K562 (cell line): Measurements from ENCODE around the gene PDHB. TPM values are rescaled to one million over a fixed set of nuclear protein-coding genes. Genes with fewer than 3 reads are reported as not detected.

Source experiments
- ATAC-seq: fragments of 200-7000 bp; cut with Tn5 transposase; 3 replicates; pipeline ENCODE4 v1.9.1; 2020; ENCODE audit warnings: moderate library complexity
- BruUV-seq: library from RNA; stranded (reverse); fragments of 400-500 nt; replicated peaks from 2 replicates; lab custom pipeline; 2021; lab: Mats Ljungman, UMichigan
- CTCF ChIA-PET: fragments of 300-600 bp; formaldehyde crosslinking; extraction: SDS; loops from one replicate; lab custom pipeline; 2021; ENCODE audit warnings: low intra/inter-chr PET ratio; lab: Yijun Ruan, JAX
- POLR2A ChIA-PET: fragments of 300-600, 350-650 bp; sonication (Branson Sonifier 250); formaldehyde crosslinking; extraction: SDS; loops from one replicate; lab custom pipeline; 2021; ENCODE audit warnings: antibody characterized with exemption, inconsistent platforms; lab: Yijun Ruan, JAX
- DNase-seq, 4 experiments: peaks; one replicate each; pipeline versions ENCODE4 v3.0.0 to v3.0.0-alpha.2; 2011 to 2018; ENCODE audit warnings: low spot score in 3 of 4, mixed read lengths in 3 of 4; ENCODE audit errors: extremely low read depth in 1 of 4
- FAIRE-seq: peaks from 2 replicates; lab custom pipeline; 2011; peaks lifted over from hg19 to GRCh38; lab: Jason Lieb, UNC
- H2AFZ ChIP-seq: 2 replicates; pipeline ENCODE4 v1.6.0; 2011; ENCODE audit warnings: low read depth, low read length, control low read depth, inconsistent platforms
- H3K27ac ChIP-seq: fragments of 200-600 bp; 3 replicates; pipeline ENCODE4 v1.8.0; 2011; ENCODE audit warnings: low read depth, mild to moderate bottlenecking, control low read depth, inconsistent platforms, low read length, moderate library complexity, mixed read lengths; ENCODE audit errors: extremely low read depth
- H3K27me3 ChIP-seq, 2 experiments: fragments of 300-600 bp in 1 of 2; 2 replicates in 1 of 2; 3 replicates in 1 of 2; pipeline versions ENCODE4 v1.6.0 to v1.8.0; 2011; ENCODE audit warnings: inconsistent platforms in 2 of 2, low read length in 2 of 2, mild to moderate bottlenecking in 1 of 2, mixed read lengths in 1 of 2, moderate library complexity in 1 of 2; ENCODE audit not compliant: control insufficient read depth in 2 of 2, insufficient read depth in 2 of 2
- H3K36me3 ChIP-seq: fragments of 300-600 bp; 3 replicates; pipeline ENCODE4 v1.8.0; 2011; ENCODE audit warnings: mild to moderate bottlenecking, low read length, inconsistent platforms; ENCODE audit not compliant: control insufficient read depth, insufficient read depth
- H3K4me1 ChIP-seq, 2 experiments: fragments of 200-600 bp in 1 of 2; replicated peaks in 1 of 2; 2 replicates in 1 of 2; 3 replicates in 1 of 2; pipeline versions ENCODE4 v1.5.1 to v1.8.0; 2011; ENCODE audit warnings: inconsistent platforms in 2 of 2, low read length in 2 of 2, mild to moderate bottlenecking in 1 of 2, mixed read lengths in 1 of 2, moderate library complexity in 1 of 2; ENCODE audit not compliant: control insufficient read depth in 2 of 2, insufficient read depth in 2 of 2
- H3K4me2 ChIP-seq: 2 replicates; pipeline ENCODE4 v1.6.1; 2011; ENCODE audit warnings: low read length, control low read depth, inconsistent platforms, mixed read lengths; ENCODE audit not compliant: insufficient read depth
- H3K4me3 ChIP-seq: fragments of 200-600 bp; sonication (generic), shearing (Covaris generic); 2 replicates; pipeline ENCODE4 v1.5.1; 2016; ENCODE audit warnings: control low read depth, inconsistent platforms
- H3K79me2 ChIP-seq: fragments of 200-600 bp; 3 replicates; pipeline ENCODE4 v1.8.0; 2011; ENCODE audit warnings: low read length, inconsistent platforms; ENCODE audit not compliant: control insufficient read depth, insufficient read depth
- H3K9ac ChIP-seq, 2 experiments: 2 replicates each; pipeline versions ENCODE4 v1.6.0 to v1.6.1; 2011; ENCODE audit warnings: low read depth in 2 of 2, low read length in 2 of 2, control low read depth in 1 of 2, inconsistent platforms in 1 of 2, mild to moderate bottlenecking in 1 of 2, mixed read lengths in 1 of 2; ENCODE audit not compliant: insufficient read depth in 1 of 2
- H3K9me1 ChIP-seq: one replicate; pipeline ENCODE4 v1.6.0; 2011; ENCODE audit warnings: inconsistent platforms, mild to moderate bottlenecking, low read length, moderate library complexity; ENCODE audit not compliant: control insufficient read depth, insufficient read depth
- H3K9me3 ChIP-seq: replicated peaks from 2 replicates; pipeline ENCODE4 v1.5.1; 2011; ENCODE audit warnings: low read depth, low read length, inconsistent platforms; ENCODE audit not compliant: control insufficient read depth, insufficient read depth
- H4K20me1 ChIP-seq: replicated peaks from 2 replicates; pipeline ENCODE4 v1.6.1; 2011; ENCODE audit warnings: low read length, inconsistent platforms, mixed read lengths; ENCODE audit not compliant: control insufficient read depth, insufficient read depth
- CREB1 ChIP-seq, 2 experiments: sonication (generic) in 1 of 2; formaldehyde crosslinking in 1 of 2; IDR thresholded peaks; 2 replicates each; pipeline versions ENCODE4 v1.6.1 to v1.8.0; 2012 to 2022; ENCODE audit warnings: inconsistent platforms in 1 of 2, mild to moderate bottlenecking in 1 of 2, missing genetic modification reagents in 1 of 2, moderate library complexity in 1 of 2
- E2F1 ChIP-seq: sonication (generic); formaldehyde crosslinking; IDR thresholded peaks from 2 replicates; pipeline ENCODE4 v1.8.1; 2023; ENCODE audit warnings: mild to moderate bottlenecking, missing genetic modification reagents, moderate library complexity
- FIP1L1 ChIP-seq: fragments of 200-400 bp; formaldehyde crosslinking; IDR thresholded peaks from 2 replicates; pipeline ENCODE4 v1.6.1; 2018; ENCODE audit warnings: mild to moderate bottlenecking, low read depth, low read length; ENCODE audit not compliant: poor library complexity, severe bottlenecking
- FOSL1 ChIP-seq: fragments of 200-800 bp; sonication (Bioruptor generic); conservative IDR thresholded peaks from 2 replicates; pipeline ENCODE4 v1.6.1; 2016; ENCODE audit warnings: missing genetic modification characterization, missing compliant biosample characterization
- HDAC6 ChIP-seq: IDR thresholded peaks from 2 replicates; pipeline ENCODE4 v1.6.1; 2012; ENCODE audit warnings: low read depth, mild to moderate bottlenecking, control low read depth, inconsistent platforms, low read length, moderate library complexity
- IRF2 ChIP-seq: sonication (generic); formaldehyde crosslinking; IDR thresholded peaks from 2 replicates; pipeline ENCODE4 v1.8.1; 2022; ENCODE audit warnings: mild to moderate bottlenecking, missing genetic modification reagents
- KDM1A ChIP-seq, 2 experiments: fragments of 450-650 bp; IDR thresholded peaks; 2 replicates each; pipeline ENCODE4 v1.6.1; 2016; ENCODE audit warnings: mild to moderate bottlenecking in 2 of 2
- KLF16 ChIP-seq: IDR thresholded peaks from 2 replicates; pipeline ENCODE4 v1.6.1; 2016; ENCODE audit warnings: antibody characterized with exemption
- LARP7 ChIP-seq: fragments of 450-650 bp; IDR thresholded peaks from 2 replicates; pipeline ENCODE4 v1.6.1; 2016
- MIER1 ChIP-seq: fragments of 450-650 bp; IDR thresholded peaks from 2 replicates; pipeline ENCODE4 v1.6.1; 2016; ENCODE audit warnings: antibody characterized with exemption, mild to moderate bottlenecking, low read depth
- NFIC ChIP-seq: fragments of 450-650 bp; IDR thresholded peaks from 2 replicates; pipeline ENCODE4 v1.6.1; 2017; ENCODE audit warnings: mild to moderate bottlenecking, inconsistent platforms
- POLR3A ChIP-seq: IDR thresholded peaks from 2 replicates; pipeline ENCODE4 v1.6.1; 2011; ENCODE audit warnings: borderline replicate concordance, mild to moderate bottlenecking, moderate library complexity; ENCODE audit not compliant: insufficient read length, insufficient read depth; ENCODE audit errors: extremely low read depth
- RHOXF2B ChIP-seq: fragments of 250-450 bp; sonication (Bioruptor Pico); conservative IDR thresholded peaks from 2 replicates; pipeline ENCODE4 v1.5.1; 2021
- SMARCE1 ChIP-seq: fragments of 450-650 bp; IDR thresholded peaks from 2 replicates; pipeline ENCODE4 v1.7.1; 2016; ENCODE audit warnings: mild to moderate bottlenecking
- TAF1 ChIP-seq: IDR thresholded peaks from 2 replicates; pipeline ENCODE4 v1.6.1; 2011; ENCODE audit warnings: mild to moderate bottlenecking, low read length, moderate library complexity; ENCODE audit not compliant: insufficient read depth, control insufficient read depth, severe bottlenecking; ENCODE audit errors: extremely low read depth
- TEAD4 ChIP-seq, 2 experiments: sonication (generic) in 1 of 2; formaldehyde crosslinking in 1 of 2; IDR thresholded peaks; 2 replicates each; pipeline versions ENCODE4 v1.6.1 to v1.8.0; 2012 to 2022; ENCODE audit warnings: borderline replicate concordance in 1 of 2, inconsistent platforms in 1 of 2, low read length in 1 of 2, mild to moderate bottlenecking in 1 of 2, missing genetic modification reagents in 1 of 2
- TOE1 ChIP-seq, 2 experiments: fragments of 450-650 bp in 1 of 2; sonication (generic) in 1 of 2; formaldehyde crosslinking in 1 of 2; IDR thresholded peaks; 2 replicates each; pipeline versions ENCODE4 v1.7.1 to v1.8.0; 2016 to 2022; ENCODE audit warnings: borderline replicate concordance in 2 of 2, mild to moderate bottlenecking in 2 of 2, antibody characterized with exemption in 1 of 2, inconsistent platforms in 1 of 2, low read depth in 1 of 2, missing genetic modification reagents in 1 of 2, moderate library complexity in 1 of 2
- ZNF561 ChIP-seq: fragments of 450-650 bp; formaldehyde crosslinking; conservative IDR thresholded peaks from 2 replicates; pipeline ENCODE4 v1.4.0; 2020; ENCODE audit warnings: mild to moderate bottlenecking, moderate library complexity
- WGBS: fragments of 100-300 bp; shearing (Covaris generic); methylation state at CpG from one replicate; pipeline ENCODE4 v1.1.6; 2016; ENCODE audit warnings: low coverage, mixed read lengths; ENCODE audit not compliant: insufficient coverage; ENCODE audit errors: missing lambda C conversion rate; 5-methylcytosine and 5-hydroxymethylcytosine counted together
- in situ Hi-C: fragments of 300-500 bp; cut with MboI; formaldehyde crosslinking; loops from 4 replicates; pipeline ENCODE4 v1.15.0; 2018; ENCODE audit warnings: inconsistent platforms, mixed read lengths
- intact Hi-C: fragments of 100-400 bp; cut with micrococcal nuclease; formaldehyde crosslinking; loops from 2 replicates; pipeline ENCODE4 v1.14.2; 2022
- polyA plus RNA-seq, 8 experiments: library from polyadenylated mRNA; depleted of rRNA in 4 of 8; stranded (reverse) in 5 of 8; unstranded in 3 of 8; fragments of >200 nt; fragmentation: Nextera tagmentation in 2 of 8; fragmentation: Illumina TruSeq in 1 of 8; extraction: Ambion mirVana in 2 of 8; extraction: Trizol in 1 of 8; gene quantifications; 2 replicates each; pipeline versions ENCODE4 v1.2.1 to v1.2.3, GENCODE V29; 2011 to 2014; ENCODE audit warnings: inconsistent platforms in 1 of 8, missing spikeins in 1 of 8
- total RNA-seq, 7 experiments: library from RNA; depleted of rRNA in 6 of 7; stranded (reverse); fragments of >200 nt in 6 of 7; fragmentation: Illumina TruSeq in 2 of 7; extraction: Trizol in 2 of 7; gene quantifications; 2 replicates each; pipeline versions ENCODE4 v1.2.1 to v1.2.3, GENCODE V29; 2011 to 2021; ENCODE audit warnings: low replicate concordance in 1 of 7

Gene PDHB
- total and polyA plus RNA-seq, 9 of the 15 experiments (the other 6 are each of a cell fraction or from before 2014, with no cell fraction given) = 51.2 to 178 (median 85.2) TPM

- no peak for ATAC-seq
- H4K20me1 ChIP-seq = no peaks in the 10 kb centered on the region
- no peaks in the 10 kb centered on the region for H3K36me3 ChIP-seq
- WGBS = 17% methylated on average over 5 of the region's 5 CpGs
- H3K4me1 ChIP-seq = peaks cover 0 to 2% of the 10 kb centered on the region in 2 experiments; a peak in 1 of 5 replicates
- no peak for DNase-seq
- H2AFZ ChIP-seq = peak overlapping the region; percentile 75
- POLR2A ChIA-PET = no interaction called here
- in situ Hi-C loops = no loop called here
- H3K27ac ChIP-seq = no peak overlapping the region
- CTCF ChIA-PET = interaction anchor here (1.4 kb wide), 1 partner anchor 68 kb away, joined by 7 read pairs; no protein-coding TSS in a partner anchor
- H3K9me1 ChIP-seq = no peaks in the 10 kb centered on the region
- FAIRE-seq = no peak
- H3K9me3 ChIP-seq = no peaks in the 10 kb centered on the region
- intact Hi-C loops = loop anchor here (1.0 kb wide), 1 partner anchor 68 kb away; no protein-coding TSS in a partner anchor
- H3K4me3 ChIP-seq = no peak overlapping the region
- H3K27me3 ChIP-seq = 0 out of 5 replicates have a peak, but pooled peaks cover 0 to 2% of the 10 kb centered on the region in 2 experiments
- no TSS peak for BruUV-seq
- H3K4me2 ChIP-seq = peak overlapping the region; percentile 34; the same call in 1 of the 2 replicates
- H3K79me2 ChIP-seq = no peaks in the 10 kb centered on the region
- no peak overlapping the region for H3K9ac ChIP-seq
- no peak for TF ChIP-seq MIER1
- no peak for TF ChIP-seq SMARCE1
- TF ChIP-seq RHOXF2B (CRISPR knock-in tag) = no peak
- TF ChIP-seq TOE1 (IDR thresholded peaks at IDR 0.05; ENCODE audit: borderline replicate concordance) = no peak
- no peak for TF ChIP-seq TOE1 (CRISPR knock-in tag; IDR thresholded peaks at IDR 0.05; ENCODE audit: borderline replicate concordance, low read depth)
- TF ChIP-seq TAF1 = no peak
- TF ChIP-seq FOSL1 (tag) = peak; percentile 52; the same call in 1 of the 2 replicates
- no peak for TF ChIP-seq FIP1L1
- no peak for TF ChIP-seq E2F1 (CRISPR knock-in tag)
- no peak for TF ChIP-seq NFIC
- no peak for TF ChIP-seq TEAD4 (IDR thresholded peaks at IDR 0.05; ENCODE audit: low read length)
- TF ChIP-seq TEAD4 (CRISPR knock-in tag; IDR thresholded peaks at IDR 0.05; ENCODE audit: borderline replicate concordance) = no peak
- TF ChIP-seq ZNF561 (CRISPR knock-in tag) = no peak
- TF ChIP-seq LARP7 = no peak
- TF ChIP-seq KDM1A (IDR thresholded peaks at IDR 0.05) = no peak
- TF ChIP-seq CREB1 (IDR thresholded peaks at IDR 0.05) = no peak
- TF ChIP-seq CREB1 (CRISPR knock-in tag; IDR thresholded peaks at IDR 0.05) = no peak
- TF ChIP-seq POLR3A = no peak
- no peak for TF ChIP-seq IRF2
- no peak for TF ChIP-seq HDAC6
- 0 out of 2 replicates have a peak, but pooled peaks have one; percentile 1 for TF ChIP-seq KLF16
Measured at GRCh38 chr3:58463942-58464271, 30.3 kb upstream of the PDHB start.
